ENCODE data around the gene CCDC13.

The CCDC13 gene

DNA sequence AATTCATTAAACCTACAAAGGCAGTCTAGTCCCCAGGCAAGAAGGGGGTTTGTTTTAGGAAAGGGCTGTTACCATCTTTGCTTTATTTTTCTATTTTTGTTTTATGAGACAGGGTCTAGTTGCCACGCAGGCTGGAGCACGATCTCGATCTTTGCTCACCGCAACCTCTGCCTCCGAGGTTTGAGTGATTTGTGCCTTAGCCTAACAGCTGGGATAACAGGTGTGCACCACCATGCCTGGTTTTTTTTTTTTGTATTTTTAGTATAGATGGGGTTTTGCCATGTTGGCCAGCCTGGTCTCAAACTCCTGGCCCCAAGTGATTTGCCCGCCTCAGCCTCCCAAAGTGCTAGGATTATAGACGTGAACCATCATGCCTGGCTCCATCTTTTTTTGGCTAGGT, 26.3 kb upstream of the CCDC13 start:
- TF ChIP-seq, protein P1, sequence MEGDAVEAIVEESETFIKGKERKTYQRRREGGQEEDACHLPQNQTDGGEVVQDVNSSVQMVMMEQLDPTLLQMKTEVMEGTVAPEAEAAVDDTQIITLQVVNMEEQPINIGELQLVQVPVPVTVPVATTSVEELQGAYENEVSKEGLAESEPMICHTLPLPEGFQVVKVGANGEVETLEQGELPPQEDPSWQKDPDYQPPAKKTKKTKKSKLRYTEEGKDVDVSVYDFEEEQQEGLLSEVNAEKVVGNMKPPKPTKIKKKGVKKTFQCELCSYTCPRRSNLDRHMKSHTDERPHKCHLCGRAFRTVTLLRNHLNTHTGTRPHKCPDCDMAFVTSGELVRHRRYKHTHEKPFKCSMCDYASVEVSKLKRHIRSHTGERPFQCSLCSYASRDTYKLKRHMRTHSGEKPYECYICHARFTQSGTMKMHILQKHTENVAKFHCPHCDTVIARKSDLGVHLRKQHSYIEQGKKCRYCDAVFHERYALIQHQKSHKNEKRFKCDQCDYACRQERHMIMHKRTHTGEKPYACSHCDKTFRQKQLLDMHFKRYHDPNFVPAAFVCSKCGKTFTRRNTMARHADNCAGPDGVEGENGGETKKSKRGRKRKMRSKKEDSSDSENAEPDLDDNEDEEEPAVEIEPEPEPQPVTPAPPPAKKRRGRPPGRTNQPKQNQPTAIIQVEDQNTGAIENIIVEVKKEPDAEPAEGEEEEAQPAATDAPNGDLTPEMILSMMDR (IDR thresholded peaks at IDR 0.05; ENCODE audit: poor library complexity, severe bottlenecking) = no peak
- Histone ChIP-seq H3K27me3 (ENCODE audit: insufficient read depth, poor library complexity, severe bottlenecking) (no peaks in the 10 kb centered on the region), H3K4me1 (ENCODE audit: insufficient read depth, poor library complexity, severe bottlenecking) (peaks cover 10% of the 10 kb centered on the region), H3K4me3 (ENCODE audit: severe bottlenecking) (no peak overlapping the region), H3K9me3 (ENCODE audit: severe bottlenecking) (no peaks in the 10 kb centered on the region), H3K36me3 (ENCODE audit: low read depth) (peaks cover 37% of the 10 kb centered on the region), H3K27ac (ENCODE audit: poor library complexity, severe bottlenecking) (no peak overlapping the region)
- ATAC-seq (ENCODE audit: low read depth) = no peak
- DNase-seq (ENCODE audit: low spot score) = no peak

GRCh38 chr3:42796332-42796885, 23.4 kb upstream of the CCDC13 start:
- peaks cover 46% of the 10 kb centered on the region for H3K36me3 ChIP-seq (ENCODE audit: low read depth)
- ATAC-seq (ENCODE audit: low read depth) = no peak

GRCh38 chr3:42795621-42796181, 22.6 kb upstream of the CCDC13 start:
- peaks cover 52% of the 10 kb centered on the region for H3K36me3 ChIP-seq (ENCODE audit: low read depth)
- no peak for DNase-seq (ENCODE audit: low spot score)
- no peak overlapping the region for H3K27ac ChIP-seq (ENCODE audit: poor library complexity, severe bottlenecking)
- H3K9me3 ChIP-seq (ENCODE audit: severe bottlenecking) = no peaks in the 10 kb centered on the region
- ATAC-seq (ENCODE audit: low read depth) = no peak
- H3K27me3 ChIP-seq (ENCODE audit: insufficient read depth, poor library complexity, severe bottlenecking) = no peaks in the 10 kb centered on the region
- H3K4me1 ChIP-seq (ENCODE audit: insufficient read depth, poor library complexity, severe bottlenecking) = no peaks in the 10 kb centered on the region
- no peak overlapping the region for H3K4me3 ChIP-seq (ENCODE audit: severe bottlenecking)
- TF ChIP-seq, protein P1 (IDR thresholded peaks at IDR 0.05; ENCODE audit: poor library complexity, severe bottlenecking) = no peak

More at GRCh38 chr3:42796332-42796885, 23.4 kb upstream of the CCDC13 start:
- no peak overlapping the region for H3K27ac ChIP-seq (ENCODE audit: poor library complexity, severe bottlenecking)
- no peaks in the 10 kb centered on the region for H3K9me3 ChIP-seq (ENCODE audit: severe bottlenecking)
- DNase-seq (ENCODE audit: low spot score) = no peak
- TF ChIP-seq, protein P1 (IDR thresholded peaks at IDR 0.05; ENCODE audit: poor library complexity, severe bottlenecking) = no peak
- no peaks in the 10 kb centered on the region for H3K4me1 ChIP-seq (ENCODE audit: insufficient read depth, poor library complexity, severe bottlenecking)
- no peak overlapping the region for H3K4me3 ChIP-seq (ENCODE audit: severe bottlenecking)
- no peaks in the 10 kb centered on the region for H3K27me3 ChIP-seq (ENCODE audit: insufficient read depth, poor library complexity, severe bottlenecking)

- Histone ChIP-seq H3K9me3 (ENCODE audit: severe bottlenecking) (no peaks in the 10 kb centered on the region), H3K27me3 (ENCODE audit: insufficient read depth, poor library complexity, severe bottlenecking) (no peaks in the 10 kb centered on the region), H3K4me3 (ENCODE audit: severe bottlenecking) (no peak overlapping the region), H3K36me3 (ENCODE audit: low read depth) (peaks cover 78% of the 10 kb centered on the region), H3K4me1 (ENCODE audit: insufficient read depth, poor library complexity, severe bottlenecking) (no peaks in the 10 kb centered on the region), H3K27ac (ENCODE audit: poor library complexity, severe bottlenecking) (no peak overlapping the region)
- DNase-seq (ENCODE audit: low spot score) (no peak), ATAC-seq (ENCODE audit: low read depth) (no peak)
- TF ChIP-seq, protein P1 (IDR thresholded peaks at IDR 0.05; ENCODE audit: poor library complexity, severe bottlenecking) = no peak
Observed at GRCh38 chr3:42790714-42791229, 17.7 kb upstream of the CCDC13 start.

DNA sequence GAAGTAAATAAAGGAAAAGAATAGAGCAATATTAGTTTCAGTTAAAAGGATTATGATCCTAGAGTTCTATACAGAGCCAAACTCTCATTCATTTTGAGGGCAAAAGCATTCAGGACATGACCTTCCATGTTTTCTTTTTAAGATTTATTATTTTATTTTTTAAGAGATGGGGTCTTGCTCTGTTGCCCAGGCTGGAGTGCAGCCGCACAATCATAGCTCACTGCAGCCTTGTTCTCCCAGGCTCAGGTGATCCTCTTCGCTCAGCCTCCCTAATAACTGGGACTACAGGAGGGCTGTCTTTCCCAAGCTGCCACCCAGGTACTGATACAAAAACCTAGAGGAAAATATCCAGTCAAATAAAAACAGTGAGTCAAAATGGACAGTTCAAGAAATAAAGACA, 13.6 kb upstream of the CCDC13 start:
- Histone ChIP-seq H3K36me3 (ENCODE audit: low read depth) (peaks cover 69% of the 10 kb centered on the region), H3K27me3 (ENCODE audit: insufficient read depth, poor library complexity, severe bottlenecking) (no peaks in the 10 kb centered on the region), H3K27ac (ENCODE audit: poor library complexity, severe bottlenecking) (no peak overlapping the region), H3K4me1 (ENCODE audit: insufficient read depth, poor library complexity, severe bottlenecking) (peaks cover 9% of the 10 kb centered on the region), H3K4me3 (ENCODE audit: severe bottlenecking) (no peak overlapping the region), H3K9me3 (ENCODE audit: severe bottlenecking) (no peaks in the 10 kb centered on the region)
- TF ChIP-seq, protein P1 (IDR thresholded peaks at IDR 0.05; ENCODE audit: poor library complexity, severe bottlenecking) = no peak
- no peak for ATAC-seq (ENCODE audit: low read depth)
- no peak for DNase-seq (ENCODE audit: low spot score)
